Left lung (tissue), 10 donors: ENCODE measurements around the gene LRRC23. TPM values are rescaled to one million over a fixed set of nuclear protein-coding genes. Genes with fewer than 3 reads are reported as not detected.

ENCODE experiments used
- ATAC-seq: fragments of 200-7000 bp; cut with Tn5 transposase; one replicate; pipeline ENCODE4 v1.9.1; 2020; ENCODE audit warnings: moderate library complexity
- DNase-seq, 4 donors: peaks; one replicate each; pipeline ENCODE4 v3.0.0-alpha.2; 2013 to 2020
- H3K27ac ChIP-seq, 2 donors: fragments of 200-600 bp; sonication (generic) in 1 of 2; one replicate each; pipeline versions ENCODE4 v1.5.0 to v1.8.0; 2020 to 2021
- H3K27me3 ChIP-seq, 2 donors: fragments of 200-600 bp; sonication (generic) in 1 of 2; one replicate each; pipeline versions ENCODE4 v1.5.0 to v1.8.0; 2020 to 2021
- H3K36me3 ChIP-seq, 2 donors: fragments of 200-600 bp; sonication (generic) in 1 of 2; one replicate each; pipeline versions ENCODE4 v1.5.0 to v1.8.0; 2020 to 2021
- H3K4me1 ChIP-seq, 2 donors: fragments of 200-600 bp; one replicate each; pipeline ENCODE4 v1.8.0; 2021
- H3K4me3 ChIP-seq, 2 donors: fragments of 200-600 bp; sonication (generic) in 1 of 2; one replicate each; pipeline versions ENCODE4 v1.5.0 to v1.8.0; 2020 to 2021; ENCODE audit warnings: mild to moderate bottlenecking in 1 of 2
- H3K9me3 ChIP-seq, 2 donors: fragments of 200-600 bp; sonication (generic) in 1 of 2; one replicate each; pipeline versions ENCODE4 v1.5.0 to v1.8.0; 2020 to 2021
- intact Hi-C, 2 donors: fragments of 100-400 bp; cut with DNase I; formaldehyde crosslinking; loops; one replicate each; pipeline versions ENCODE4 v1.11.2 to v1.14.2; 2022
- polyA plus RNA-seq, 6 donors: library from polyadenylated mRNA; unstranded; fragments of 120-200 nt; gene quantifications; one replicate each; pipeline ENCODE4 v1.2.1, GENCODE V29; 2013; ENCODE audit not compliant: insufficient read length in 6 of 6
- total RNA-seq, 2 donors: library from RNA; stranded (reverse); fragmentation: NEBNext Ultra II Directional; extraction: Animal tissue kit (Norgen Biotek cat#: 25700); gene quantifications; one replicate each; pipeline ENCODE4 v1.2.1, GENCODE V29; 2021
- TF ChIP-seq, protein P1 (sequence below), 2 donors: fragments of 200-600 bp; sonication (generic) in 1 of 2; IDR thresholded peaks; one replicate each; pipeline versions ENCODE4 v1.5.0 to v1.8.0; 2021; ENCODE audit warnings: antibody characterized with exemption in 2 of 2
- donor health status: DM: no; HTN: yes; CAD: no.
- donor health status: DM: no; HTN: no; CAD: no.

Gene LRRC23
- total and polyA plus RNA-seq, 8 donors: 11.0 to 36.8 (median 22.1) TPM

DNA sequence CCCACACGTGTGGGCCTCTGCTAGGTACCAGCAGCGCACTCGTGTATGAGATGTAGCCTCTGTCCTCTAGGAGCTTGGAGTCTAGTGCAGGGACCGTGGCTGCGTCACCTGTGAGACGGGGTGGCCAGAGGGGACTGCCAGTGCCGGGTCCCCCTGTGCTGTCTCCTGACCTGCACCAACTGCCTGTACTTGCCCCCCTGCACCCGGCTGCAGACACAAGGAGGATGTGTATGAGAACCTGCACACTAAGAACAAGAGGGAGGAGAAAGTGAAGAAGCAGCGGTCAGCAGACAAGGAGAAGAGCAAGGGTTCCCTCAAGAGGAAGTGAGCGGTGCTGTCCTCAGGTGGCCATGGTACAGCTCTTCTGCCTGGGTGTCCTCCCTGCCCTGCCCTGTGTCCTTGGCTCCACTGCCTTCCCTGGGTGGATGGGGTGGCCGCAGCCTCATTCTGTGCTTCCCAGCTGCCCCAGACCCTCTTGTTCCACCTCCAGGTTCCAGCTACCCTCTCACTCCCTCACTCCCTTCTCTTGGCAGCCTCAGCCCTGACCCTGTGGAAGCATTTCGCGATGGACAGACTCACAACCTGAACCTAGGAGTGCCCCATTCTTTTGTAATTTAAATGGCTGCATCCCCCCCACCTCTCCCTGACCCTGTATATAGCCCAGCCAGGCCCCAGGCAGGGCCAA is 56.1 kb downstream of the LRRC23 start:
- Histone ChIP-seq H3K36me3 (peaks cover 0 to 57% of the 10 kb centered on the region in 2 donors), H3K27ac (peak overlapping the region; percentile 83 to 93), H3K9me3 (no peaks in the 10 kb centered on the region), H3K27me3 (no peaks in the 10 kb centered on the region), H3K4me1 (peaks cover 31 to 94% of the 10 kb centered on the region in 2 donors), H3K4me3 (peak overlapping the region in 1 of 2 donors; percentile 47)
- TF ChIP-seq, protein P1, sequence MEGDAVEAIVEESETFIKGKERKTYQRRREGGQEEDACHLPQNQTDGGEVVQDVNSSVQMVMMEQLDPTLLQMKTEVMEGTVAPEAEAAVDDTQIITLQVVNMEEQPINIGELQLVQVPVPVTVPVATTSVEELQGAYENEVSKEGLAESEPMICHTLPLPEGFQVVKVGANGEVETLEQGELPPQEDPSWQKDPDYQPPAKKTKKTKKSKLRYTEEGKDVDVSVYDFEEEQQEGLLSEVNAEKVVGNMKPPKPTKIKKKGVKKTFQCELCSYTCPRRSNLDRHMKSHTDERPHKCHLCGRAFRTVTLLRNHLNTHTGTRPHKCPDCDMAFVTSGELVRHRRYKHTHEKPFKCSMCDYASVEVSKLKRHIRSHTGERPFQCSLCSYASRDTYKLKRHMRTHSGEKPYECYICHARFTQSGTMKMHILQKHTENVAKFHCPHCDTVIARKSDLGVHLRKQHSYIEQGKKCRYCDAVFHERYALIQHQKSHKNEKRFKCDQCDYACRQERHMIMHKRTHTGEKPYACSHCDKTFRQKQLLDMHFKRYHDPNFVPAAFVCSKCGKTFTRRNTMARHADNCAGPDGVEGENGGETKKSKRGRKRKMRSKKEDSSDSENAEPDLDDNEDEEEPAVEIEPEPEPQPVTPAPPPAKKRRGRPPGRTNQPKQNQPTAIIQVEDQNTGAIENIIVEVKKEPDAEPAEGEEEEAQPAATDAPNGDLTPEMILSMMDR (IDR thresholded peaks at IDR 0.05): no peak
- ATAC-seq (no peak), DNase-seq (no peak)
- intact Hi-C loops: no loop called here

DNA sequence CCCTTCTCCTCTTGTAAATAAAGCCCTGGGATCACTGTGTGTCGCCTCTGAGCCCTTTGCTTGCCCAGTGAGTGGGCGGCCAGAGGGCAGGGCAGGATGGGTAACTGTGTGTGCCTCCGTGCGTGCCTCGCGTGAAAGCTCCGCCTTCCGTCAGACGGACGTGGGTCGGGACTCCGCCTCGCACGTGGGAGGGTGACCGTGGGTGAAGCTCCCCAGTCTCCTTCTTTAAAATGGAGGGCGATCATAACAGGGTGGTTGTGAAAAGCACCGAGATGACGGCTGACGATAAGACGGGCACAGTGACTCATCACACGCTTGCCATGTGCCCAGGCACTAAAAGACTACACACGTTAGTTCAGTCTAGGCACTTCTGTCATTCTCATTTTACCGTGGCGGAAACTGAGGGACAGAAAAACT is 56.7 kb downstream of the LRRC23 start:
- peak; percentile 10 for ATAC-seq
- H3K4me3 ChIP-seq: peak overlapping the region in 1 of 2 donors; percentile 47
- peaks cover 31 to 93% of the 10 kb centered on the region in 2 donors for H3K4me1 ChIP-seq

DNA sequence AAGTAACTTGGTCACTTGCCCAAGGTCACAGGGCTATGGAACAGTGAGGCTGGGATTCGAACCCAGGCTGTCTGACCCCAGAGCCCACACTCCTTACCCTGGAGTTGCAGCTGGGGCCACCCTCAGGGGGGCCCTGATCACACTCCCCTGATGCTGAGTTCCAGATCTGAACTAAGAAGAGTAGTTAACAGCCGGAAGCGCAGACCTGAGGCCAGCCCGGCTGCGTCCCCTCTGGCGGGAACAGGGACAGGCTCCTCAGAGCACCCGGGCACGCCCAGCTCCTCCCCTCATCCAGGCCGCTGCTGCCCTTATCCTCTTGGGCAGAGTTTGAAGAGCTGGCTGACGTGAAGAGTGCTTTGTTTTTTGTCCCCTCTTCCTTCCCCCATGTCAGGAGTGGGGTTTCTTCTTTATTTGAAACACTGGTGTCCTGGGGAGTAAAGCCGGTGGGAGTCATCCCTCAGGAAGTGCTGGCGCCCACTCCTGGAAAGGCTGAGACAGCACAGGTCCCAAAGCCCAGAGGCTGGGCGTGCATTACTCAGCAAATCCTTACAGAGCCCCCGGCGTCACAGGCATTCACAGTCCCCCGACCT is 57.2 kb downstream of the LRRC23 start:
- intact Hi-C loops: no loop called here
- Histone ChIP-seq H3K27me3 (no peaks in the 10 kb centered on the region), H3K4me1 (peaks cover 31 to 92% of the 10 kb centered on the region in 2 donors), H3K27ac (peak overlapping the region; percentile 83 to 93), H3K36me3 (peaks cover 0 to 57% of the 10 kb centered on the region in 2 donors), H3K4me3 (peak overlapping the region; percentile 5 to 47), H3K9me3 (no peaks in the 10 kb centered on the region)
- ATAC-seq (peak; percentile 62), DNase-seq (peak in 3 of 4 donors; percentile 50 to 87 (median 76))
- TF ChIP-seq, protein P1 (IDR thresholded peaks at IDR 0.05): peak in 1 of 2 donors; percentile 8

More for the DNA sequence above, 56.7 kb downstream of the LRRC23 start:
- Histone ChIP-seq H3K9me3 (no peaks in the 10 kb centered on the region), H3K27me3 (no peaks in the 10 kb centered on the region), H3K36me3 (peaks cover 0 to 57% of the 10 kb centered on the region in 2 donors), H3K27ac (peak overlapping the region; percentile 83 to 93)
- peak in 2 of 4 donors; percentile 88 to 92 for DNase-seq
- intact Hi-C loops: no loop called here
- TF ChIP-seq, protein P1 (IDR thresholded peaks at IDR 0.05): no peak

DNA sequence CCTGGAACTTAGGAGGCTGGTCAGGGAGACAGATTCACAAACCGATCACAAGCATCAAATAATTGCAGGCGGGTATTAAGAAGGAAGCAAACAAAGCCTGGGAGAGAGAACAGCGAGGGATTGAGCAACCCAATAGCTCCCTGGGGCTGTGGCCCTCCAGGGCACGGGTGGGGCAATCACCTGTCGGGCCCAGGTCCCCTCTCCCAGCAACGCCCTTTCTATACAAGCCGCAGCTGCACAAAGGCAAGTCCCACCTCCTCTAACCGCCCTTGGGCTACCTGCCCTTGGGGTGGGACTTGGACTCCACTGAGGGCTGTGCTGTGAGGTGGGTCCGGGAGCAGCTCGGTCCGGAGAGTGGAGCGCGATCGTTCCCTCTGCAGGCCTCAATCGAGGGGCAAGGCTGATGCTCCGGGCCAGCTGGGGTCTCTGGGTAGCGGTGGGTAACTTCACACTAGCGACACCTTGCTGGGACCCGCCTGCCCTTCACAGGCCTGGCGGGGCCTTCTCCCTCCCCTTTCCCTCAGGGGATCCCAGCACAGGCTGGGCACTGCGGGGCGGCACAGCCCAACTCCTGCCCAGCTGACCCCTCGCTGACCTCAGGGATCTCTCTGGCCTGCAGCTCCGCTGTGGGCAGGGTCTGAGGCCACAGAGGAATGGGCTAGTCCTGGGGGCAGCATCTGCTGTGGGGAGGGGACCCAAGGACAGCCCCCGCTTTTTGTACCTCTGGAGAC is 57.8 kb downstream of the LRRC23 start:
- intact Hi-C loops: no loop called here
- ATAC-seq (peak; percentile 74), DNase-seq (peak in 2 of 4 donors; percentile 81 to 85)
- TF ChIP-seq, protein P1 (IDR thresholded peaks at IDR 0.05): no peak
- H3K9me3 ChIP-seq: no peaks in the 10 kb centered on the region
- H3K36me3 ChIP-seq: peaks cover 3 to 57% of the 10 kb centered on the region in 2 donors
- peak overlapping the region; percentile 83 to 93 for H3K27ac ChIP-seq
- H3K27me3 ChIP-seq: no peaks in the 10 kb centered on the region
- H3K4me3 ChIP-seq: peak overlapping the region; percentile 33 to 47
- H3K4me1 ChIP-seq: peaks cover 31 to 88% of the 10 kb centered on the region in 2 donors
